NCI-H2107 treated with DMSO at 0.1 percent for 48 hours (cell line): ENCODE results near the gene WFDC5.
"Not testable (repeated sequence)": the region's sequence is repeated elsewhere in the genome, so short reads cannot be mapped to it uniquely, and the experiment has no call there.

Source experiments
- DNase-seq: peaks from one replicate; lab custom pipeline; 2025; ENCODE audit not compliant: unreplicated experiment; lab: John Stamatoyannopoulos, UW

Gene WFDC5

DNA sequence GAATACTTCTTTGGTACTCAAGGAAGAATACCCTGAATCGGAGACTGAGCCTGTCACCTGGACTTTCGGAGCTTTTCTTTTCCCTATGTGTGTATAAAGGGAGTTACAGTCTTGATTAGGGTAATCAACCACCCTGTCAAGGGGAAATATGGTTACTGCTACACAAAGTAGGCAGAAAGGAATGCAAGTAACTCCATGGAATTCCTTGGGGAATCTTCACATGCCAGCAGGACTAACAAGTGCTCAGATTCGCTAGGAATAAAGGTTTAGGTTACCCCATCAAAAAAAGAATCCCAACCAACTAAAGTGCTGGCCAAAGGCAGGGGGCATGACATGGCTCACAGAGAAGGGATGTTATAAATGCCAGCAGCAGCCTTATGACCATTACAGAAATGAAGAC, 24.5 kb downstream of the WFDC5 start:
- no peak for DNase-seq

DNA sequence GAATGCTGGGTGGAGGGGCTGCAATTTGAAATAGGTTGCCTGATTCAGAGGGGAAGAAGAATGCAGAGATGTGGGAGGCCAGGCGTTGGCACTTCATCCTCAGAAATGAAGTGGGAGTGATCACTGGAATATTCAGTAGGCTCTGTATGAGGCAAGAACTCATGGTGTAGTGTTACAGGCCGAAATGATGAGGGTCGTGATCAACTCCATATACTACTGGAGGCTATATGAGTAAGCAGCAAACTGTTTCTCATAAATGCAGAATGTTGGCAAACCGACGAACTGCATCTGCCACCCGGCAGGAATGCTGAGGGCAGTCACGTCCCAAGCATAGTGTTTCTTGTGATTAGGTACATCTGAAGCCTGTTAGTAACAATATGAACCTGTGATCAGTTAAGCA, 26.7 kb downstream of the WFDC5 start:
- DNase-seq = no peak

DNA sequence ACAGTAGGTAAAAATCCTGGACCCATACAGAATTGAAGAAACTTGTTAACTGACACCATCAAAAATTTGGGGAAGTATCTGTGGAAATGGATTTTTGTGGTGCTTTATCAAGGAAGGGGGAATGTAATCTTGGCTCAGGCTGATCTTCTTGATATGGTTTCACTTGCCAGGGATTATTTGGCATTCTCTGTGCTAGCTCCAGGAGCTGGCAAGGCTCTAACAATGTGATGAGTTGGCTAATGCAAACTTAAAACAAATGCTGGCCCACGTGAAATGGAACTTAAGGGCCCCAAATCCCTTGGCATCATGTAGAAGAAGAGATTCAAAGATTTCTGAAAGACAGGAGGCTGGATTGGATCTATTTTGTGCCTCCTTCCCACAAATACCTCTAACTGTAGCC, 27.2 kb downstream of the WFDC5 start:
- DNase-seq = no peak

DNA sequence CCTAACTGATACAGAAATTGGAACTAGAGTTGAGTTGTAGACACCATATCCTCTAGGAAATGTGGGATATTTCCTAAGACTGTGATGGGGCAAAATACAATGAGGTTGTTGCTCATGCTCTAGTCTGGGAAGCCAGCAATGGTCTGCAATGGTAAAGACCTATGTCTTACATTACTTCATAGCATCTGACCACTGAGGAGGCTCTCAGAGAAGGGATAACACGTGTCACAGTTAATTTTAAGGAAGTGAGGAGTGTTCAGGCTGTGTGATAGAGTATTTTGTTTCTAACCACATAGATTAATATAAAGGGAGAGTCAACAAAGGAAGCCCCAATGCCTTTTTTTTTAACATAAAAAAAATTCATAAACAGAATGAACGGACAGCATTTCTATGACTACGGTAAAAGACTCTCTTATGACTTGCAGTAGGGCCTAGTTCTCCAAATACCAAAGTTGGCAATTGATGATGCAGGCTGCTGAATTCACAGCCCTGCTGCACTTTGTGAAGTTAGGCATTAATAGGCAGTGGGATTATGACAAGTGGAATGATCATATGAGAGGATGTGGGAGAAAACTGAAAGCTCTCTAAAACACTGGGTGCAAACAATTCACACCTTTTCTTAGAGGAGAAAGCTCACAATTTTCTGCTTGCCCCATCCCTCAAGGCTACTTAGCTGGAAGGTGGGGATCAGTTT, 27.7 kb downstream of the WFDC5 start:
- no peak for DNase-seq

DNA sequence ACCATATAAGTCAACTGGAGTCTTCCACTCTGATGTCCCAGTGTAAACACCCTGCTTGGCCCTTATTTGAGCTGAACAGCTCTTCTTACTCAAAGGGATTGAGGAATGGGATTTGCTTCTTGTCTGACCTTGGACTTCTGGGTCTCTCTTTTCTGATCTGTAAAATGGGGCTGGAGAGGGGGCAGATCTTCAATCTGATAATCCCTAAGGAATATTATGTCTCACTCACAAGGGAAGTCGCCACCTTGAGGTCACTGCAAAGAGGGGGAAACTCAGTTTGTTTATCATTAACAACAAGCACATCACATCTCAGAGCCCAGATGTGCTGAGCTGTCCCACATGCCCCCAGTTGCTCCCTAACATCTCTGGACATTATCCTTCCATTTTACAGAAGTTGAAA, 29.1 kb downstream of the WFDC5 start:
- no peak for DNase-seq

DNA sequence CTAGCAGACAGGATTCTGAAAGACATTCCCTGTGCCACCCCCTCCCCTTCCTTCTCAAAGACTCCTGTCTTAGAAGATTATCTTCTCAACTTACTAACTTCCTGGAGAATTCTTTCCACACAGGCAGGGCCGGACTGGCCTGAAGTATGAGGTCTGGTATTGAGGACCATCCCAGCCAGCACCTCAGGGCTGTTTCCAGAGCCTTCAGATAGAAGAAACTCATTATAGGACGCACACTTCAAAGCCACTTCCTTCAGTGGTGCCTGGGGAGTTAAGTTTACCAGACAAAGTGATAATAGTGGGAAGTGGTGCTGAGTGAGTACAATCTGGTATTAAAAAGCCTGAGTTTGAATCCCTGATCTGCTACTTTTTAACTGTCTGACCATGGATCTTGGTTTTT, 29.7 kb downstream of the WFDC5 start:
- no peak for DNase-seq

DNA sequence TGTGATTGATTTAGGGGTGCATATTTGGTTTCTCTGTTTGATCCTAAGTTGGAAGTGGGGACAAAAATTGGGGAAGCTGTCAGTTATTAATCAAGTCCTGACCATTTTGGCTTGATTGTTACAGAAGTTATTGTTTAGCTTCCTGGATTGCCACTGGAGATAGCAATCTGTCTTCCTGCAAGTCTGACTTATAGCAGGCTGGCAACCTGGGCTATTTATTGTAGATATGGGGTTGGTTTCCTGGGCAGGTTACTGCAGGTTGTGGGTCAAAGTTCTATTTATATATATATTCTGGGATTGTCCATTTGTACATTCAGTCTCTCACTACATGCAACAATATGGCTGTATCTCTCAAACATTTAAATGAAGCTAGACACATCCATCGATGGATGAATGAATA, 31.8 kb downstream of the WFDC5 start:
- no peak for DNase-seq

DNA sequence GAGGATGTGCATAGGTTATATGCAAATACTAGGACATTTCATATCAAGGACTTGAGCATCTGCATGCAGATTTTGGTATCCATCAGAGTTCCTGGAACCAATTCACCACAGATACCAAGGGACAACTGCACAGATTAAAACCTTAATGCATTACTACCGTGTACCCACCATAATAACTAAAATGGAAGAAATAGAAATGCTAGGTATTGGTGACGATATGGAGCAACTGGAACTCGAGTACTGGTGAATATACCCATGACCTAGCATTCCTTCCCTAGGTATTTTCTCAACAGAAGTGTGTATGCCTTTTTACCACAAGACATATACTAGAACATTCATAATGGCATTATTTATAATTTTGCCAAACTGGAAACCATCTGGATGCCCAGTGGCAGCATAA, 32.5 kb downstream of the WFDC5 start:
- DNase-seq = no peak

DNA sequence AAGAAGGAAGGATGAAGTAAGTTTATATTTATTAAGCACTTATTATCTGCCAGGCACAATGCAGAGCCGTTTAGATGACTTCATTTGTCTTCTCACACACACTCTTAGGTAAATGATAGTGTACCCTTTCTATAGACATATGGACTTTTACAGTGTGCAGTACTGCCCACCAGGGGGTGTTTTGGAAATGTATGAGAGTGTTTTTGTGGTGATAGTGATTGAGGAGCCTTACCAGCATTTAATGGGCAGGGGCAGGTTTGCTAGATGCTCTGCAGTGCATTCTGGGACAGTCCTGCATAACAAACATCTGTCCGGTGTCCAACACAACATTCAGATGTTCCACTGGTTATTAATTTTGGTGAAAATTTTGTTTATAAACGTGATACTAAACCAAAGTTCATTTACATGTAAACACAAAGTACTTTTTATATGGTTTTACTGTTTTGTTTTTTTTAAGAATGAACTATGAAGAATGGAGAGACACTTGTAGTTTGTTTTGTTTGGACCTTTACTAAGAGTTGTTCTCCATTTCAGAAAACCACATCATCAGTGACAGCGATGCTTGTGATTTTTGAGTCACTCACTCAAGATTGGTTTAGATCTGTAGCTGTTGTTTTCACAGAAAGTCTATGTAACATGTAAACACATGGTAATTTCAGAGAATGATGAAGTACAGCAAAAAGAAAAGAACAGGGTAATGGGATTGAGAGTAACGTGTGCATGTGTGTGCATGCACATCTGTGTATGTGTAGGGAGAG, 33.9 kb downstream of the WFDC5 start:
- no peak for DNase-seq

DNA sequence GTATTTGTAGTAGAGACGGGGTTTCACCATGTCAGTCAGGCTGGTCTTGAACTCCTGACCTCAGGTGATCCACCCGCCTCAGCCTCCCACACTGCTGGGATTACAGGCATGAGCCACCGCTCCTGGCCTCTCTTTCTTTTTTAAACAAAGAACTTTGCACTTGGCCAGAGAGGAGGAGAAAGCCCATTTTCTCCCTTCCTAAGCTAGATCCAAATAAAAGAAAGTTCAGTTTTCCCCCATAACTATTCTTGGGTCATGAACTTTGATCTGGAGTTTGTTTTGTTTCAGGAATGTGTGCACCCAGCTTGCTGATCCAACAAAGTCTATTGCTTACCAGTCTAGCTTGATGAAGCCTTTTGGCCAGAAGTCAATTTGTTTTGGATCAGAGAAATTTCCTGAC, 37.4 kb downstream of the WFDC5 start:
- no peak for DNase-seq

DNA sequence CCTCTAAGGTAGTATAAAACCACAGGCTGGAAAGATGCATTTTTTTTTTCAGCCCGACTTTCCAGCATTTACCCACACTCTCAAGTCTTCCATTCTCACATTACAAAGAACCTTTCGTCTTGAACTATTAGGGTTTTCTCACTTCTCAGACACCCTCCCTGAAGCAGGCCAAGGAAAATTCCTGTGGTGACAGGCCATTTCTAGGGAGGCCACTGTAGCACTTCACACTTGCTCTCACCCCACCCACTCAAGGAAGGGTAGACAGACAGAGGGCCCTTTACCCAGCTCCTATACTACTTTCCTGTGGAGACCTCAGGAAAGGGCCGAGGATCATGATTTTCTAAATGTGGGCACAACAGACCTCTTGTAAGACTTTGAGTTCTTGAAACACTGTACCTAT, 41.8 kb downstream of the WFDC5 start:
- no peak for DNase-seq

DNA sequence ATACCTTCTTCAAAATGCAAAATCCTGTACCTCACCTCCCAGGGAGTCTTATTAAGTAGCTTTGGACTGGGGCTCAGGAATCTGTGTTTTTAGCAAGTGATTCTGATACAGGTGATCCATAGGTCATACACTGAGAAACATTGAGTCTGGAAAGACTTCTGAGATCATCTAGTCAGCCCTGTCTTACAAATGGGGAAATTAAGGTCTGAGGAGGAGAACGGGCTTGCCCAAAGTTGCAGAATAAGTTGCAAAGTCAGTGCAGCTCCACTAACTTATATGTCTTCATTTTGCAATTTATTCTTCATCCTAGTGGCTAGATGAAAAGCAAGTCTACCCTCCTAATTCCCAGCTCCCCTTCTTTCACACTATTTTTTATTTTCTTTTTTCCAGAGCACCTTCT, 42.9 kb downstream of the WFDC5 start:
- DNase-seq = no peak

DNA sequence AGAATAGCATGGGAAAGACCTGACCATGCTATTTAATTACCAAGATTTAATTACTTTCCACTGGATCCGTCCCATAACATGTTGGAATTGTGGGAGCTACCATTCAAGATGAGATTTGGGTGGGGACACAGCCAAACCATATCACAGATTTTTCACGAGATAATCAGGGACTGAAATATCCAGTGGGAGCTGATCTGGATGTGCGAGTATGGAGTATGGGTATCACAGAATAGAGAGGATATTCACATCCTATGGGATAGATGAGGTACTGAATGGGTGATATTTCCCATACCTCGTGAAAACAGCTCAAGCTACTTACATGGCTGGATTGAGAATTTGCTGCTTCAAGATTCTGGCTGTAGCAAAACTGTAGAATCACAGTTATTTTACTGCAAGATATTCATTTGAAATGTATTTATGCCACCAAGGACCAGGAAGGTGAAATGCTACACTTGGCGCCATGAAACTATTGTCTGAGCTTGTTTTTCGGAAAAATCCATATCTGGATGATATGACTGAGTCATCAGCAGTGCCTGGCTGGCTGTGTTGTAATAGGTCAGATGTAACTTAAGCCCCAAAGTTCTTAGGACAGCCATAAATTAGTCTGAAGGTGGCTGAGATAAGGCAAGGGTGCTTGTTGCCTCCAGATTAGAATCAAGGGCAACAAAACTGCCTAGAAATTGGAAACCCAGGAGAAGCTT, 43.9 kb downstream of the WFDC5 start:
- DNase-seq = no peak

DNA sequence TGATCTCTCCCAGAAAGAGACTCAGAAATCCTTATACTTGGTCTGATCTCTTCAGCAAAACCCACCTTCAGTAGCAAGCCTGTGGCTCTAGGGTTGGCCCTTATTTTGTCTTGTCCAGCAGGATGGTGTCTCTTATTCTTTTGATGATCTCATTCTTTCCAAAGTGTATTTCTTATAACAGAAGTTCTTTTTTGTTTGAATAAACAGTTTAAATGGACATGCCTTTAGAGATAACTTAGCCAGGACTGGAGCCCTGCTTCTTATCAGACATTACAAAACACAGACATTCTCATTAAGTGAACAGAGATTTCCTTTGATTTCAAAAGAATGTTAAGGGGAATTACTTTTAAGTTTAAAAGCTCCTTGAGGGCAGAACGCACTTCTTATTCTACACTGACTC, 45.7 kb downstream of the WFDC5 start:
- no peak for DNase-seq

DNA sequence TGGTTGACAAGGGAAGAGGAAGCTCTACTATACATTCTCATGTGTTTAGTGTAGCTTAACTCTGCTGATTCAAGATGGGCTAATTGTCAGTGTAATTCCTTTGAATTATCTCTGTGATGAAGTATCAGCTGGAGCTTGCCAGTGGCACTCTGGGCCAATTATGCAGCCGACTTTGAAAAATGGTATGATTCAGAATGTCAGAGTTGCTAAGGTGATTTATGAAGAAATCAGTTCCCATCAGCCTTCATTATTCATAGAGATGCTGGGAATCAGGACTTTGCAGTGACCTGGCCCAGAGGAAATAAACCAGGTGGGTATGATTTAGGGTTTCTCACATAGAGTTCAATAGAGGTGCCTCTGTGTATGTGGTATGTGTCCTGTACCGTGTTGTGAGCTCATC, 47.4 kb downstream of the WFDC5 start:
- no peak for DNase-seq

DNA sequence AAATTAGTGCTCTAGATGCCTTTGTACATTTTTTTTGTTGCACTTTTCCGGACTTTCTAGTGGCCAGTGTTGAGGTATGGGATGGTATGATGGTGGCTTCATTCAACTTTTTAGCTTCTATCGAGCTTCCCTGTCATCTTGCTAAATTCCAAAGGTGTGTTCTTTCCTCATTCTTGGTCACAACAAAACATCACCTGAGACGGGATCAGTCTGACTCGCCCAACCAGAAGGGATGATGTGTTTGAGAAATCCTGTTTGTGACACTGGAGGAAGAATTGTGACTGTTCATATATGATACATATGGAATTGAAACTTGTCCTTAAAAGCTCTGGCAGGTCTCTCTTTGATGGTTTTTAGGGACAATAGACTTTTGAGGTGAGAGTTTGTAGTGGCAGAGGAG, 47.9 kb downstream of the WFDC5 start:
- no peak for DNase-seq

DNA sequence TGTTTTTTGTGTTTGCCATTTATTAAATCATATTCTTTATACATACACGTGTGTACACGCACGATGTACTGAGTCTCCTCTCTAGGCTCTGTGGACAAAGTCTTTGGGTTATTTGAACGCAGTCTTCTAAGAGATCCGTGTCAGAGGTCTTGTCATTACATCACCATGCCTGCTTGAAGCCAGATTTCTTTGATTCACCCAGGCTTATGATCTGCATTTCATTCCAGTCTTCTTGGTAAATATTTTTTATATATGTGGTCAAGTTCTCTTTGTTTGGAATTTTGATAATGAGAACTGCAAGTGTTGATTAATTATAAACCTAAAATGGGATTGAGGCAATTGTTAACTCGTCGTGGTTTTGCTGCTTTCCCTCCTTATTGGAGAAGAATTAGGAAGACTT, 48.6 kb downstream of the WFDC5 start:
- DNase-seq = no peak

DNA sequence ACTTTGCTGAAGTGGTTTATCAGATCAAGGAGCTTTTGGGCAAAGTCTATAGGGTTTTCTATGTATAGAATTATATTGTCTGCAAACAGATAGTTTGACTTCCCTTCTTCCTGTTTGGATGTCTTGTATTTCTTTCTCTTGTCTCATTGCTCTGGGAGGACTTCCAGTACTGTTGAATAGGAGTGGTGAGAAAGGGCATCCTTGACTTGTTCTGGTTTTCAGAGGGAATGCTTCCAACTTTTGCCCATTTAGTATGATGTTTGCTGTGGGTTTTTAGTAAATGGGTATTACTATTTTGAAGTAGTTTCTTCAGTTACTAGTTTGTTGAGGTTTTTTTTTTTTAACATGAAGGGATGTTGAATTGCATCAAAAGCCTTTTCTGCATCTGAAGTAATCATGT, 50.2 kb downstream of the WFDC5 start:
- DNase-seq = no peak

DNA sequence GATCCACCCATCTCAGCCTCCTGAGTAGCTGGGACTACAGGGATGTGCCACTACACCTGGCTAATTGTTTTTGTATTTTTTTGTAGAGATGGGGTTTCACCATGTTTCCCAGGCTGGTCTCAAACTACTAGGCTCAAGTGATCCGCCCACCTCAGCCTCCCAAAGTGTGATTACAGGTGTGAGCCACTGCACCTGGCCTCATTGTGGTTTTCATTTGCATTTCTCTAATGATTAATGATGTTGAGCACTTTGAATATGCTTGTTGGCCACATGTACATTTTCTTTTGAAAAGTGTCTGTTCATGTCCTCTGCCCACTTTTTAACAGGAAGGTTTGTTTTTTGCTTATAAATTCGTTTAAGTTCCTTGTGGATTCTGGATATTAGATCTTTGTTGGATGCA, 51.9 kb downstream of the WFDC5 start:
- DNase-seq = not testable (repeated sequence)

DNA sequence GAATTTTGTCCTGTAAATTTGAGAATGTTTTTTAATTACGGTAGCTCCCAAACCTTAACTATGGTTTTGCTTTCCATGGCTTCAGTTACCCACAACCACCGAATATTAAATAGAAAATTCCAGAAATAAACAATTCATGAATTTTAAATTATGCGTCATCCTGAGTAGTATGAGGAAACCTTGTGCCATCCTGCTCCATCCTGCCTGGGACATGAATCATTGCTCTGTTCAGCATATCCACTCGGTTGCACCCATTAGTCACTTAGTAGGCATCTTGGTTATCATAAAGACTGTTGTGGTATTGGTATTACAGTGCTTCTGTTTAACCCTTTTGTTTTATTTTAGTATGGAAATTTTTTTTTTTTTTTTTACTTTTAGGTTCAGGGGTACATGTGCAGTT, 53.7 kb downstream of the WFDC5 start:
- DNase-seq = no peak

DNA sequence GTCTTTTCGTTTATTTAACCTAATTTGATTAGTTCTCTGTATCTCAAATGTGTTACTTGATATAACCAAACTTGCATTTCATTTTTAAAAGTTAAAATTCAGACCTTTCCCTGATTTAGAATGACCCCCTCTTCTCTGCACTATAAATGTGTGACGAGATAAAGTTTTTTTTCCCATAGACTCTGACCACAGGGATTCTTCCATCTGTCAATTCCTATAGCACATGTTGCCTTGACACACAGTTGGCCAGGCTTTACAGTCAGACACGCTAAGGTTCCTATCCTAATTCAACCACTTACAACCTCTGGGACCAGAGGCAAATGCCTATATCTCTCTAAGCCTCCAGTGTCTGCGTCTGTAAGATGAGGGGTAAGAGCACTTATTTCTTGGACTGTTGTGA, 54.7 kb downstream of the WFDC5 start:
- DNase-seq = no peak
